HL-60 (cell line): ENCODE data around the gene AQP3.

Experiments
- GABPA ChIP-seq: IDR thresholded peaks from 2 replicates; pipeline ENCODE4 v1.6.1; 2012; ENCODE audit warnings: low read depth
- POLR2AphosphoS5 ChIP-seq: IDR thresholded peaks from 2 replicates; pipeline ENCODE4 v1.6.1; 2012; ENCODE audit warnings: low read depth
- TF ChIP-seq, protein P1 (sequence below): IDR thresholded peaks from one replicate; pipeline ENCODE4 v1.5.1; 2011; ENCODE audit warnings: low read length, control low read depth, inconsistent platforms; ENCODE audit not compliant: insufficient read depth

DNA sequence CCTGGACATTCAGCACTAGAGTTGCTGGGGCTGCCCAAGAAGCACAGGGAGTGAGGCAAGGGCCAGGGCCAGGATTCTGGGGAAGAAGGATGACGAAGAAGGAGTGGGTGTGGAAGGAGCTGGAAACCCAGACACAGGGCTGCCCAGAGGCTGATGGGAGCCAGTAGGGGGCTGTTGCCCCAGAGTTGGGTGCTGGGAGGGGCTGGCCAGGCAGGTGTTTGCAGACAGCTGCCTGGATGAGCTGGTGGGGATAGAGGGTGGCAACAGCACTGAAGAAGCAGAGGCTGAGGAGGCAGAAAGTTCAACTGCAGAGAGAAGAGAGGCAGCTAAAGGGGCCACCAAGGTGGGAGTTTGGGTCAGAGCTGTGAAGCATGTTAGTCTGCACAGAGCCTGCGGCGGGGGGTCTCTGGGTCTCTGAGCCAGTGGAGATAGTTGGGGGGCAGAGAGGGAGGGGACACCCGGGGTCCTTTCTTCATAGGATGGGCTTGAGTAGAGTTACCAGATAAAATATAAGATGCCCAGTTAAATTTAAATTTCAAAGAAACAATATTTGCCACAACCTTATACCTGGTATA lies 42.5 kb downstream of the AQP3 start:
- TF ChIP-seq POLR2AphosphoS5, result no peak
- TF ChIP-seq, protein P1, sequence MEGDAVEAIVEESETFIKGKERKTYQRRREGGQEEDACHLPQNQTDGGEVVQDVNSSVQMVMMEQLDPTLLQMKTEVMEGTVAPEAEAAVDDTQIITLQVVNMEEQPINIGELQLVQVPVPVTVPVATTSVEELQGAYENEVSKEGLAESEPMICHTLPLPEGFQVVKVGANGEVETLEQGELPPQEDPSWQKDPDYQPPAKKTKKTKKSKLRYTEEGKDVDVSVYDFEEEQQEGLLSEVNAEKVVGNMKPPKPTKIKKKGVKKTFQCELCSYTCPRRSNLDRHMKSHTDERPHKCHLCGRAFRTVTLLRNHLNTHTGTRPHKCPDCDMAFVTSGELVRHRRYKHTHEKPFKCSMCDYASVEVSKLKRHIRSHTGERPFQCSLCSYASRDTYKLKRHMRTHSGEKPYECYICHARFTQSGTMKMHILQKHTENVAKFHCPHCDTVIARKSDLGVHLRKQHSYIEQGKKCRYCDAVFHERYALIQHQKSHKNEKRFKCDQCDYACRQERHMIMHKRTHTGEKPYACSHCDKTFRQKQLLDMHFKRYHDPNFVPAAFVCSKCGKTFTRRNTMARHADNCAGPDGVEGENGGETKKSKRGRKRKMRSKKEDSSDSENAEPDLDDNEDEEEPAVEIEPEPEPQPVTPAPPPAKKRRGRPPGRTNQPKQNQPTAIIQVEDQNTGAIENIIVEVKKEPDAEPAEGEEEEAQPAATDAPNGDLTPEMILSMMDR, result no peak
- no peak for TF ChIP-seq GABPA
